ENCODE data around the gene ADK.
"Not testable (repeated sequence)": the region's sequence is repeated elsewhere in the genome, so short reads cannot be mapped to it uniquely, and the experiment has no call there.

The ADK gene

DNA sequence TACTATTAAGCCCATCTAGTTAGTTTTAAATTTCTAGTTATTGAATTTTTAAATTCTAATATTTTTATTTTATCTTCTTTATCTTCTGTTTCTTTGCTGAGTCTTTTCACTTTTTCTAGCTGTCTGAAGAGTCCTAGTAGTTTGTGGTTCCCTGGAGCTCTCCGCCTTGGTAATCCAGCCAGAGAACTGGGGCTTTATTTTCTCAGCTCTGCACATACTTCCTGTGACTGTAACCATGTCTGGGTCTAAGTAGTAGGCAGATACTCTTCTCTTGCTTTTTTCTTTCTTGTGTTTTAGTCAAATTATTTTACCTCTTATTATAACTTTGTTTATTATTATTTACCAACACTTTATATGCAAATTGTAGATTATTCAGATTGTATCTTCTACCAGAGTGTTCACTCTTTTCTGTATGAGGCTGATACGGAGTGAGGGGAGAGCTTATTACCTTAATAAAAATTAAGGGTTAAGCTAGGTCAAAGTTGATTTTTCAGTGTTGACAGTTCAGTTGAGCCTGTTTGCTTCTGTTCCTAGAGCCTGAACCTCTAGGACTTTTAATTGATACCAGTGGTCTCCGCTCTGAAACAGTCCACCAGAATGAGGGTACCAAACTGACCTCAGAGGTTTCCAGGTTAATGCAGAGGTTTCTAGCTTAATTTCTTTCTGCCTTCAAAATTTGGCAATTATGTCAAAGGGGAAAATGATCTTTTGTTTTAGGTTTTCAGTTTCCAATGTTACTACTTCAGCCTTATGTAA, 155.4 kb downstream of the ADK start:
- DNase-seq: no peak

DNA sequence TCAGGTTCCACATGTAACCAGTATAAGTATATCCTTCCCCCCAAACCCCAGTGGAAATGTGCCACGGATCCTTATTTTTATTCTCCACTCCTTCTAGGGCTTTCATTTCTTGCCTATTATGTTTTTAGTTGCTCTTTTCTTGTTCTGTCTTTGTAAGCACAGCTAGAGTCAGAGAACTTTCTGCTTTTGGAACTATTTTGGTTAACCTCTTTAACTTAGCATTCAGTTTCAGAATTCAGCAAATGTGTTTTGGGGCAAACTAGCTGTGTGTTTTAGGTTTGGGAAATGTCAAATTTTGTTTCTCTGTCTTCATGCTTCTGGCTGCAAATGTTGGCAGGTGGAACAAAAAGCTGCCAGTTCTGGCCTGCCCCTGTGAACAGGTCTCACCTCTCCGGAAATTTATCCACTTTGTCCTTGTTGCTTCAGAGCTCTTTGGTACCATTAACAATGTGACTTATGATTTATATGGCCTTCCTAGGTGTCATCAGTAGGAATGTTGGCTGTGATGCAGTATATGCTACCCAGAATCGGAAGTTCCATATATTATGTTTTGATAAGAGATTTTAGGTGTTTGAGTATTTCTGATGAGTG, 156.1 kb downstream of the ADK start:
- DNase-seq: no peak

DNA sequence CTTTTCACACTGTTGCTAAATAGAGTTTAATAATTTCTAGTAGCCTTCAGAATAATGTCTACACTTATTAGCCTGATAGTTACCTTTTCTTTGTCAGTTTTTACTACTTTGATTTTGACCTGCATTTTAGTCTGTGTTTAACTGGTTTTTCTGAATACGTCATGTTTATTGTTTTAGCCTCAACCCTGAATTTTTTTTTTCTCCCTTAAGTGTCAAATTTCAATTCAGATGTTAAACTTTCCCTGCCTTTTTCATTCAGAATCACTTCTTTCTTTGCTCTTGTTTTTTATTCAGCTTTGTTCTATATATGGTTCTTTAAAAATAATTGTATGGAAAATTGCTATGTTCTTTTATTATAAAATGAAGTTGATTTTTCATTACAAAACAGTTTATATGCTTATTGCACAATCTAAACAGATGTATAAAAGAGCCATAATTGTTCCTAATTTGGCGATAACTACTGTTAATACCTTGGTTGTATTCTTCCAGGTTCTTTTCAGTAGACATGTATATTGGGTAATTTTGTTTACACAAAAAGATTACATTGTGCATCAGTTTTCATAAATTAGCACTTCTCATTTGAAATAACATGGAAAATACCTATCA, 159.7 kb downstream of the ADK start:
- DNase-seq: no peak

DNA sequence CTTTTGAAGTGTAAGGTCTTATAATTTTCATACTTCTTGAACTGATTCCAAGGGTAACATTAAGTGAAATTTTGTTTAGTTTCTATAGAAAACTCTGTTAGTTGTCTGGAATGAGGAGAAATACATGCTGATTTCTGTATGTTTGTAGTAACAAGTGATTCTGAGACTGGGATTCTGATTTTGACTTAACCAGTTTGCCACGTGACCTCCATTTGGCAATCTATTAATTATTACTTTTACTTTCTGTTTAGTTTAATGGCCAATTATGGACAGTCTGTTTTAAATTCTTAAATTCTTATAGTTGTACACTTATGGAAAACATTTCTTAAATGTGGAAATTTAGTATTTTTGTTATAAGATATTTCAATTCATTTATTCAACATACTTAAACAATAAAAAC, 163.1 kb downstream of the ADK start:
- DNase-seq: no peak

DNA sequence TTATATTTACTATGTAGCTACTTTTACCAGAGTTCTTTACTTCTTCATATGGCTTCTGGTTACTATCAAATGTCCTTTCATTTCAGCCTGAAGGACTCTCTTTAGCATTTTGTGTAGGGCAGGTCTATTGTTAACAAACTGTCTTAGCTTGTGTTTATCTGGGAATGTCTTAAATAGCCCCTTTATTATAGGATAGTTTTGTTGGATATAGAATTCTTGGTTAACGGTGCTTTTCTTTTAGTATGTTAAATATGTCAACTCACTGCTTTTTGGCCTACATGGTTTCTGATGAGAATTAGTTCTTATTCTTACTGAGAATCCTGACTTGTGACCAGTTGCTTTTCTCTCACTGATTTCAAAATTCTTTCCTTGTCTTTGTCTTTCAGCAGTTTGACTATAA, 169.0 kb downstream of the ADK start:
- no peak for DNase-seq

DNA sequence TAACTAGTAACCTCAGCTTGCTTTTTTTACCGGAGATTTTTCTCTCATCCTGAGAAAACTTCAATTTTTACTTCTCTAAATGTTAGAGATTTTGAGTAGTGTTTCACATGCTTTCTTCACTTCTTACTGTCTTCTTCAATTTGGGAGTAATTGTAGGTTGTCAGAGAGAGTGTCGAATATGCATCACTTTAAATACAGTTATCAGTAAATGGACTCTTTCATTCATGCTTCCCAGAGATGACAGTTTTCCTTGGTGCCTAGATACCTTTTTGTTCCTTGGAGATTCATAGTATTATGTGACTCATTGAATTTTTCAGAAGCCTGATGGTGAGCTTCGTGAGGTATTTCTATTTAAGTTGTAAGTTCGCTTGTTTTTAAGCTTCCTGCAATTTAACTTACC, 169.7 kb downstream of the ADK start:
- DNase-seq: no peak

DNA sequence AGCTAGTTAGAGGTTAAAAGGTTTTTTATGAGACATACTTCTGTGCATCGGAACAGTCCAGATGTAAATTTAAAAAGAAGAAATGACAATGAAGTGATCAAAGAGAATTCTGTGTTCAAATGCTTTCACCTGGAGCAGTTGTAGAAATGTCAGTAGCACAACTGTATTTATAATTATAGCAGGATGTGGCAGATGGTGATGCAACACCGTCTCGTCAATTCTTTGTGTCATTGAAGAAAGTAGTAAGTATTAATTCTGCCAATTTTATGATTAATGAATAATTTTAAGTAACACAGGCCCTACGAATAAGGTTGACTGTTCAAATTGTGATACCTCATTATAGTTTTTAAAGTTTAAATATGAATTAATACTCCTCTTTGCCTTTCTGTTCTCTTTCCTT, 171.1 kb downstream of the ADK start:
- no peak for DNase-seq

DNA sequence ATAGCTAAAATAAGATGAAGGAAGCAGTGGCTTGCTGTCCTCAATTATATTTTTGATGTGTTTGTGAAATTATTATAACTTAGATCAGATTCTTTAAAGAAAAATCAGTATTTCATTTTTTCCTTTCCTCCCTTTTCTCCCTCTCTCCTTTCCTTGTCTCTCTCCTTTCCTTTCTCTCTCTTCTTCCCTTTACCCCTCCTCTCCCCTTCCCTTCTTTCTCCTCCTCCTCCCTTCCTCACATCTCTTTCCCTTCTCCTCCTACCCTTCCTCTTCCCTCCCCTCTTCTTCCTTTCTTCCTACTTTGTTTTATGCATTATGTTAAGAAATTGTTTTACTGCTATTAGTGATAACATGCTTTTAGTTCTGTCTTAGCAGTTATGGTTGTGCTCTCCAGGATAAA, 171.5 kb downstream of the ADK start:
- DNase-seq: no peak

DNA sequence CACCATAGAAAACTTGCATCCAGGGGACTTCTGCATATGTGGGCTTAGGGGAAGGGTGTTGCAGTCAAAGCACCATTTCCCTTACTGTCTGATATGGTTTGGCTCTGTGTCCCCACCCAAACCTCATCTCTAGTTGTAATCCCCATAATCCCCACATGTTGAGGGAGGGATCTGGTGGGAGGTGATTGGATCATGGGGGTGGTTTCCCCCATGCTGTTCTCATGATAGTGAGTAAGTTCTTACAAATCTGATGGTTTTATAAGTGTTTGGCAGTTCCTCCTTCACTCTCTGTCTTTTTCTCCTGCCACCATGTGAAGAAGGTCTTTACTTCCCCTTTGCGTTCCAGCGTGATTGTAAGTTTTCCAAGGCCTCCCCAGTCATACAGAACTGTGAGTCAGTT, 177.4 kb downstream of the ADK start:
- no peak for DNase-seq

DNA sequence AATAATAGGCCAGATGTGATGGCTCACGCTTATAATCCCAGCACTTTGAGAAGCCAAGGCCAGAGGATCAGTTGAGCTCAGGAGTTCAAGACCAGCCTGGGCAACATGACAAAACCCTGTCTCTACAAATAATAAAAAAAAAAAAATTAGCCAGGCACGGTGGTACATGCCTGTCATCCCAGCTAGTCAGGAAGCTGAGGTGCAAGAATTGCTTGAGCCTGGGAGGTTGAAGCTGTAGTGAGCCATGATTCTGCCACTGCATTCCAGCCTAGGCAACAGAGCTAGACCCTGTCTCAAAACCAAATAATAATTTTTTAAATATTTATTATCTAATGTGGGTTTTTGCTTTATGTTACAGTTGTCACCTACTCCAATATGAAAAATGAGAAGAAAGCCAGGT, 178.9 kb downstream of the ADK start:
- DNase-seq: no peak

DNA sequence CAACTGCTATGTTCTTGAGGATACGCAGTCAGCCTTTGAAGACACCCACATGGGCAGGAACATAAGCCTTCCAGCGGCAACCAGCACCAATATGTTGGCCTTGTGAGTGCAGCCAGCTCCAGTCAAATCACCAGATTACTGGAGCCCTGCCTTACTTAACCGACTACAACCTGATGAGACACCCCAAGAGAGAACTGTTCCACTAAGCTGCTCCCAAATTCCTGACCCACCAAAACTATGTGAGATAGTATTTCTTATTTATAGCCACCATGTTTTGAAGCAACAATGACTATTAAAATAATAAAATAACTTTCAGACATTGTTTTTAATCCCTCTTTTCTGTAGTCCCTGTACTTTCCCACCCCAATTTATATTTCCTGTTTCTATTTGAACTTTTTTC, 179.6 kb downstream of the ADK start:
- no peak for DNase-seq

DNA sequence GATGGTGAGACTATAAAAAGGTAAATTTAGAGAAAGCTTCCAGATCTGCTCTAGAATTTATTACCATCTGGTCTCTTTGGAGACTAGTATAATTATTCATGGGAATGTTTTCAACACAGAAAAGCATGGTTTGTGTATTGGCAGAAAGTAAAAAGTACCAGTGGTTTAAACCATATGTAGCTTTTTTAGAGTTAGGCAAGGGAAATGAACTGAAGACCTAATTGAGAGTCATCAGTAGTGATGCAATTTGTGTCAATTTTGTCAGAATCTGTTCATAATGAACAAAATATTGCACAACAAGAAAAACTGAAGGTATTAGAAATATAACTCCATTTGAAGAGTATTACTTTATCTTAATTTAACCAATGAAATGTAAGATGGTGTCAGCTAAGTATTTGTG, 181.4 kb downstream of the ADK start:
- no peak for DNase-seq

DNA sequence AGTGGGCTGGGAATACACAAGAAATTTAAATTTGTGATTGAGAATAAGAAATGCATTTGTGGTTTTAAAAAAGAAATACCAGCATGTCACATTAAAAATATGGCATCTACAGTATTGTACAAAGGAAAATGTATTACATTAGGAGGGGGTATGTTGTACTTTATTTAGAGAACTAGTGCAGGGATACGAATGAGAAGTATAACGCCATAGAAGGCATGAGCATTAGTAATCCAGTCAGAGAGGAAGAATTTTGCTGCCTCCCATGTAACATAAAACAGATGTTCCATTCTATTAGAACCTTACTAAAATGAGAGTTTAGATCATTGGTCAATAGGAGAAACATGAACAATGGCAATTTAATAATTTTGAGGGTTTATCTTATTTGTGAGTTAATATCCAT, 182.2 kb downstream of the ADK start:
- no peak for DNase-seq

DNA sequence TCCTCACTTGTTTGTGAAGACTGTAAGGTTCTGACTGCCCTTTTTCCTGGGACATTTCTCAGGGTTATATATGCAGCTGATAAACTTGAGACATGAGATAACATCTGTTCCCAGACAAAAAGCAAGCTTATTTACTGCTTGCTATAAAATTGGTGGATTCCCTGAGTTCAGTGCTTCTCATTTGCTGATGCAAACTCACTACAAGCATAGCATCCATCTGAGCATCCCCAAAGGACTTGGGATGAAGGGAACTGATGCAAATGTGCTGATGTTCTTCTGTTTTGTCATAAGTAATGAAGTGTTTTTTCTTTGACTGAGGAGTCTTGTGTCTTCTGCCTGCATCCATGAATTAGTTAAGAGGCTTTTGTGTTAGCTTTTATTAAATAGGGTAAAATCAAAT, 183.2 kb downstream of the ADK start:
- DNase-seq: no peak

DNA sequence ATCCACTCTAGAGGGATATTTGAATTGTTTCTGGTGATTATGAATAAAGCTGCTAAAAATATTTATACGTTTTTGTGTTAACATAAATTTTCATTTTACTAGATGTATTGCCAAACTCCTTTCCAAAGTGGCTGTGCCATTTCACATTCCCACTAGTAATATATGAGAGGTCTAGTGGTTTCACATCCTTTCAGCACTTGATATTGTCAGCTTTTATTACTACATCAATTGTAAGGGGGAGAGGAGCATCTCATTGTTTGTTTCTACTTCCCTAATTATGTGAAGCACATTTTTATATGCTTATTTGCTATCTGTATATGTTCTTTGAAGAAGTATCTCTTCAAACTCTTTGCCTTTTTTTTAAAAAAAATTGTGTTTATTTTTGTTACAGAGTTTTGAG, 184.5 kb downstream of the ADK start:
- DNase-seq: no peak

DNA sequence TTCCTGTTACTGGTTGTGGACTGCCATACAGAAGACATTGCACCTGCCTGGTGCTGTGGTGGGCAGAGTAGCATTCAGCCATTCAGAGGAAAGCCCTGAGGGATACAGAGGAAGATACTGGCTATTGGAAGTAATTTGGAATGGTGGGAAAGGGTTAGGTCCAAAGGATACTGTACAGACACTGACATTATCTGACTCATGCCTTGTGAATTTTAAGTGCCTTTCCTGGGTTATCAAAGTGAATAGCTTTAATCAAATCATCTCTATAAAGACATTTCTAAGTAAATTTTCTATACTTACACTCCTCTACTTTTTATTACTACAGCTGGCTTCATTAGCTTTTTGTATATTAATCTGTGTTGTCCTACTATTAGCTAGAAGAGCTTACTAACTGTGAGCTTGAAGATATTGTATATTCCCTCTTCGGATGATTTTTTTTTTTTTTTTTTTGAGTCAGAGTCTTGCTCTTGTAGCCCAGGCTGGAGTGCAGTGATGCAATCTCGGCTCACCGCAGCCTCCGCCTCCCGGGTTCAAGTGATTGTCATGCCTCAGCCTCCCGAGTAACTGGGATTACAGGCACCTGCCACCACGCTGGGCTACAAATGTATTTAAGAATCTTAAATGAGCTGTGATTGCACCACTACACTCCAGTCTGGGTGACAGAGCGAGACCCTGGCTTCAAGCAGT, 186.5 kb downstream of the ADK start:
- DNase-seq: no peak

DNA sequence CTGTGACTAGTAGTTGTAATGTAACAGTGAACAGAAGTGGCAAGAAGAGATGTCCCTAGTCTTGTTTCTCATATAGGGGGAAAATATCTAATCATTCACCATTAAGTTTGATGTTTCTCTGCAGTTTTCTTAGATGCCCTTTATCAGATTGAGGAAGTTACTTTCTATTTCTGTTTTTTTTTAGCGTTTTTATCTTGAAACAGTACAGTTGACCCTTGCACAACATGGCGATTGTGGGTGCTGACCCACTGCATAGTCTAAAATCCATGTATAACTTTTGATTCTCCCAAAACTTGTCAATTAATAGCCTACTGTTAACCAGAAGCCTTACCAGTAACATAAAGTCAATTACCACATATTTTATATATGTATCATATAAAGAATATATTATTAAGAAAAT, 192.0 kb downstream of the ADK start:
- DNase-seq: no peak

DNA sequence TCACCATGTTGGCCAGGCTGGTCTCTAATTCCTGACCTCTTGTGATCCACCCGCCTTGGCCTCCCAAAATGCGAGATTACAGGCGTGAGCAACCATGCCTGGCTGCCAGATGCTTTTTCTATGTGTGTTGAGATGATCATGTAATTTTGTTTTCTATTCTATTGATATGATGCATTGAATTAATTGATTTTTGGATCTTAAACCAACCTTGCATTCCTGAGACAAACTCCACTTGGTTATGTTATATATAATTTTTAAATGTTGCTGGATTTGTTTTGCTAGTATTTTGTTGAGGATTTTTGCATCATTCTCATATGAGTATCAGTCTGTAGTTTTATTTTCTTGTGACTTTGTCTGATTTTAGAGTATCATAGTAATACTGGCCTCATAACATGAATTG, 192.8 kb downstream of the ADK start:
- DNase-seq: no peak

DNA sequence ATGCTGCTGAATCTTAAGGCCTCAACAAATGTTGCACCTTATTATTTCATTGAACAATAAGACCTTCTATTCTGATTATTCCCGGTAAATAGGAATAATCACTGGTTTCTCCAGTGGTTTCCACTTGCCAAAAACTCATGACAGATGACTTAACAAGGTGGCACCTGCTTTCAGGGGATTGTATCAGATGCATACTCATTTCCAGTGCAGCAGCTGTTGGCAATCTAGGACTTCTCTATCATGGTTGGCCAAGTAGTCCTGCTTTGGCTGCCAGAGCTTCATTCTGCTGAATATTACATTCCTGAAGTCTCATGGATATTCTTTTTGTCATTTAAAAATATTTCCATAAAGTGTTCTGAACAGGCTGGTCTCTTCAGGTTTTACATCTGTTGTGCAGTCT, 193.3 kb downstream of the ADK start:
- DNase-seq: no peak

DNA sequence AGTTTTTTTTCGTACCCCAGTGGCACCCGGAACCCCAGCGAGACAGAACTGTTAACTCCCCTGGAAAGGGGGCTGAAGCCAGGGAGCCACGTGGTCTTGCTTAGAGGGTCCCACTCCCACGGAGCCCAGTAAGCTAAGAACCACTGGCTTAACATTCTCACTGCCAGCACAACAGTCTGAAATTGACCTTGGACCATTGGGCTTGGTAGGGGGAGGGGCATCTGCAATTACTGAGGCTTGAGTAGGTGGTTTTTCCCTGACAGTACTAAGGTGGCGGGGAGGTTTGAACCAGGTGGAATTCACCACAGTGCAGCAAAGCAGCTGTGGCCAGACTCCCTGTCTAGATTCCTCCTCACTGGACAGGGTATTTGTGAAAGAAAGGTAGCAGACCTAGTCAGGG, 196.5 kb downstream of the ADK start:
- DNase-seq: no peak

DNA sequence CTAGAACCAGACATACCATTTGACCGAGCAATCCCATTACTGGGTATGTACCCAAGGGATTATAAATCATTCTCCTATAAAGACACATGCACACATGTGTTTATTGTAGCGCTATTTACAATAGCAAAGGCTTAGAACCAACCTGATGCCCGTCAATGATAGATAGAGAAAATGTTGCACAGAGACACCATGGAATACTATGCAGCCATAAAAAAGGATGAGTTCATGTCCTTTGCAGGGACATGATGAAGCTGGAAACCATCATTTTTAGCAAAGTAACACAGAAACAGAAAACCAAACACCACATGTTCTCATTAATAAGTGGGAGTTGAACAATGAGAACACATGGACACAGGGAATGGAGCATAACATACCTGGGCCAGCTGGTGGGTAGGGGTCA, 202.0 kb downstream of the ADK start:
- DNase-seq: not testable (repeated sequence)

DNA sequence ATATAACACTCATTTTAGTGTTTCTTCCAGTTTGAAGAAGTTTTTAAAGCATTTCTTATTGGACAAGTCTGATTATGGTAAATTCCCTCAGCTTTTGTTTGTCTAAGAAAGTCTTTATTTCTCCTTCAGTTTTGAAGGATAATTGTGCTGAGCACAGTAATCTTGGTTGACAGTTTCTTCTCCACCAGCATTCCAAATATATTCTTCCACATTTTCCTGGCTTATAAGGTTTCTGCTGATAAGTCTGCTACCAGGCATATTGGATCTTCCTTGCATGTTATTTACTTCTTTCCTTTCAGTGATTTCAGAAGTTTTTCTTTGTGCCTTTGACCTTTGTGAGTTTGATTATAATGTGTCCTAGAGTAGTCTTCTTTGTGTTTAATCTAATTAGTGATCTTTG, 210.7 kb downstream of the ADK start:
- DNase-seq: no peak

DNA sequence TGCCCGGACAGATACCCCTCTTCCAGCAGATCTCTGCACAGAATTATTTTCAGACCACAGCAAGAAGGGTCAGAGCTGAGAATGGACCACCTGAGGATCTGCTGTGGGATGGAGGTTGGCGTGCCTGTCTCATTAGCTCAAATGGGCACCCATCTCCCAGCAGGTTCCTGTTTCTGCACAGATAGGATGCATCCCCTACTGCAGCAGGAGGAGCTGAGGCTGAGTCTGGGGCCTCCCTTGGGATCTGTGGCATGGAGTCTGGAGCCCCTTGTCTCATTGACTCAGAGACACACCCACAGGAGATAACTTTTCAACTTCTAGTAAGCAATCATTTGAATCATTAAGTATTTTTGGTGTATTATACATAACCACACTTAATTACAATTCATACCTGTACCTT, 212.7 kb downstream of the ADK start:
- no peak for DNase-seq

DNA sequence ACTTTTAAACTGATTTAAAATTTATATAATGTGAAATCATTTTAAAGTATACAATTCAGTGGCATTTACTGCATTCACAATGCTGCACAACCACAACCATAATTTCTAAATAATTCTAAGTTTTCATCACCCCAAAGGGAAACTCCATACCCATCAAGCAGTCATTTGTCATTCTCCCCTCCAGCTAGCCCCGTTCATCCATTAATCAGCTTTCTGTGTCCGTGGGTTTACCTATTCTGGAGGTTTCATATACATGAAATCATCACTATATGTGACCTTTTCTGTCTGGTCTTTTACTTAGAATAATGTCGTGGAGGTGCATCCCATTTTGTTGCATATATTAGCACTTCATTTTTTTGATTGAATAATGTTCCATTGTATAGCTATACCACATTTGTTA, 214.1 kb downstream of the ADK start:
- no peak for DNase-seq

Measured in NCI-H187 (cell line).